Head of caudate nucleus (tissue), 42 donors: Measurements from ENCODE around the gene VASP.

Experiments
- DNase-seq, 42 donors: peaks; one replicate each; pipeline versions ENCODE4 v3.0.0 to v3.0.0-alpha.2; 2020 to 2021; ENCODE audit warnings: mixed read lengths in 7 of 42
- intact Hi-C: fragments of 100-400 bp; cut with DNase I; formaldehyde crosslinking; loops from one replicate; pipeline ENCODE4 v1.15.0; 2022

The VASP gene

GRCh38 chr19:45527731-45528130 lies 20.5 kb downstream of the VASP start:
- intact Hi-C loops = loop anchor here (10.0 kb wide), 1 partner anchor 117 kb away; no protein-coding TSS in a partner anchor
- DNase-seq = no peak

DNA sequence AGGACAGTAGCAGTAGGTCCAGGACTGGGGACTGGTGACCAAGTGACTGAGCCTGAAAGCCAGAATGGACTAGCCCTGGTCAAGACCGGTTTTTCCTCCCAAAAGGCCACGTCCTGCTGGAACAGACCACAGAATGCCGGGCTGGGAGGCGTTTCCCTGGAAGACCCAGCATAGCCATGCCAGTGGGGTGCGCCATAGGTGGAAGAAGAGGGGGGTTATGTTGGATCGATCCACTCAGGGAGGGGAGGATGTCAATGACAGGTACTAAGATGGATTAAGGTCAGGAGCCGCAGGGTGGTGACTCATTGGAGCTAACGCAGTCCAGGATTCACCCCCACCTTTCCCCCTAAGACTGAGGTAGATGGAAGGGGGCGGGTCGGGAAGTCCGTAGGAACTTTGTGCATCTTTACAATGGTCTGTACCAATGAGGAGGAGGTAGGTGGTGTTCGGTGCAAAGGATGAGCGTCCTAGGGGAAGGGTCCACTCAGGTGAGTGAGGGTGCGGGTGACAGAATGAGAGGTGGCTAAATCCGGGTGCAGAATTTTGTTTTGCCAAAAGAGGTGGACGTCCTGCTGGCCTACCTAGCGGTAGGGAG lies 21.0 kb downstream of the VASP start:
- peak in 20 of 42 donors; percentile 10 to 73 (median 42) for DNase-seq
- intact Hi-C loops = loop anchor here (10.0 kb wide), 1 partner anchor 117 kb away; no protein-coding TSS in a partner anchor

DNA sequence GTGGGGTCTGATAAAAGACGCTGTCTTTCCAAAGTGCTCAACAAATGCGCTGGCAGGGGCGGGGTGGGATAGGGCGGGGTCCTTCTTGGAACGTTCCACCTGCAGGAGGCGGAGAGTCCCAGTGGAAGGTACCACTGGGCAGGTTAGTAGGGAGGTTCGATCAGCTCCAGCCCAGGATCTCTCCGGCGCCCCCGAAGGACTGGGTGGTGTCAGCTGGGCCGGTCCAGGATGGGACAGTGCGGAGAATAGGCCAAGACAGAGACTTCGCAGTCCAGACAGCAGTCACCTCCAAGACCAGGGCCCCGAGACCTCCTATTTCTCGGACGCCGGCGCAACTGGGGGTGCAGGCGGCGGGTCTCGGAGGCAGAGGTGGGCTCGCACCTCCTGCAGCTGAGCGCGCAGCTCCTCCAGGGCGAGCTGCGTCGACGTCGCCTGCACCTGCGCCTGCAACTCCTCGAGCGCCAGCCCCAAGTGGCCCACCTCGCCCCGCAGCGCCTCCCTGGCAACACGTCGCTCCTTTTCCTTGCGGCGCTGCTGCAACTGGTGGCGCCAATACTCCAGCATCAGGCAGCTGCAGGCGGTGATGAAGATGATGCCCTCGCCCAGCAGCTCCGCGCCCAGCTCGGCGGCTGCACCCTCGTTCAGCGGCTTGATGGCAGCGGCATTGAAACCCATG lies 21.6 kb downstream of the VASP start:
- intact Hi-C loops = loop anchor here (10.0 kb wide), 1 partner anchor 116 kb away; no protein-coding TSS in a partner anchor
- peak; percentile 47 to 93 (median 80) for DNase-seq

DNA sequence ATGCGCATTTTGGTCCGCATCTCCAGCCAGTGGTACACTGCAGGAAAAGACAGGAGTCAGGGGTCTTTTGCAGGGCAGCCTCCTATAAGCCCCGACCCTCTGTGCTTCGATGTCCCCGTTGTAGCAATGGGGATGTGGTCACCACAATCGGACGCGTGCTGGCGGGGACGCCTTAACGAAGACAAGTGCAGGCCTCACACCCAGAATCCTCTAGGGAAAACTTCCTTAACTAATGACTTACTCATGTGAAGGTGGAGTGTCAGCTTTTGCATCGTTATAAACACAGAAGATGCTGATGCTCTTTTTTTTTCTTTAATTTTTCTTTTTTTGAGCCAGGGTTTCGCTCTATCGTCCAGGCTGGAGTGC lies 22.1 kb downstream of the VASP start:
- no peak for DNase-seq
- intact Hi-C loops = loop anchor here (10.0 kb wide), 1 partner anchor 115 kb away; no protein-coding TSS in a partner anchor

DNA sequence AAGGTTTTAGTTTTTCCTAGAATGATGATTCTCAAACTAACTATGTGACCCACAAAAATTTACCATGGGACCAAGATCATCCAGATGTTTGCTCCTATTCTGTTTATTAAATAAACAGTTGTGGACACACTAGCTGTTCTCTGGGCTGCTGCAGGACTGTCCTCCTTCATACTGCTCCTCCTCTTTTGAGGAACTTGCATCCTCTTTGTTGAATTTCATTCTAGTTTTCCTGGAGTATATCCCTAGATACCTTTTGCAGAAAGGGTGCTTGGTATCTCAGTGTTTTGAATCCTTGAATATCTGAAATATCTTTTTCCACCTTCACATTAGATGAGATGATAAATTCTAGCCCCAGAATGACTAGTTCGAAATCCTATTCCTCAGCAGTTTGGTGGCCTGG lies 24.1 kb downstream of the VASP start:
- intact Hi-C loops = no loop called here
- DNase-seq = no peak

DNA sequence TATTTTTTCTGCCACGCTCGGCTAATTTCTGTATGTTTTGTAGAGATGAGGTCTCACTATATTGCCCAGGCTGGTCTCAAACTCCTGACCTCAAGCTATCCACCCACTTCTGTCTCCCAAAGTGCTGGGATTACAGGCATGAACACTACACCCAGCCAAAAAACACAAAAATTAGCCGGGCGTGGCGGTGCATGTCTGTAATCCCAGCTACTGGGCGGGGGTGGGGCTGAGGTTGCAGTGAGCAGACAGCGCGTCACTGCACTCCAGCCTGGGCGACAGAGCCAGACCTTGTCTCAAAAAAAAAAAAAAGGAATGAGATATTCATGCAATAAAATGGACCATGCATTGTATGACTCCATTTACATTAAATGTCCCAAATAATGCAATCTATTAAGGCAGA lies 32.2 kb downstream of the VASP start:
- intact Hi-C loops = no loop called here
- DNase-seq = no peak

GRCh38 chr19:45542234-45542668 lies 35.0 kb downstream of the VASP start:
- intact Hi-C loops = no loop called here
- DNase-seq = no peak

GRCh38 chr19:45547211-45547770 lies 40.0 kb downstream of the VASP start:
- intact Hi-C loops = no loop called here
- no peak for DNase-seq

GRCh38 chr19:45547965-45548609 lies 40.8 kb downstream of the VASP start:
- intact Hi-C loops = no loop called here
- peak in 1 of 42 donors; percentile 23 for DNase-seq

GRCh38 chr19:45553464-45553863 lies 46.2 kb downstream of the VASP start:
- DNase-seq = peak in 26 of 42 donors; percentile 5 to 57 (median 28)
- intact Hi-C loops = no loop called here

DNA sequence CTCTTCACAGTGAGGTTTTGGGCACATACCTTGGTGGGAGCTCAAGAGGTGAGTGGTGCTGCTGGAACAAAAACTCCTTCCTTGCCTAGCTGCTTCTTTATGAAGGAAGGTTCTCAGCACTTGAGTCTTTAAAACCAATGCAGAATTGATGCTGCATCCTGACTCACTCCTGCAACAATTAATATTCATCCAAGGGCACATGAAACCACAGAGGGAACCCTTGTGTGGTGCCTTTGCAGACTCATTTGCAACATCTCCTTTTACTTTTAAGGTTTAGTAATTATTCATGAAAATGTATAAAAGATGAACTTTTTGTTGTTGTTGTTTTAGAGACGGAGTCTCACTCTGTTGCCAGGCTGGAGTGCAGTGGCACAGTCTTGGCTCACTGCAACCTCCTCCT lies 47.2 kb downstream of the VASP start:
- intact Hi-C loops = no loop called here
- DNase-seq = no peak

- DNase-seq = no peak
- intact Hi-C loops = no loop called here
Measured at GRCh38 chr19:45556835-45557234, 49.6 kb downstream of the VASP start.

GRCh38 chr19:45558399-45558878 lies 51.2 kb downstream of the VASP start:
- DNase-seq = peak; percentile 36 to 84 (median 68)
- intact Hi-C loops = no loop called here

GRCh38 chr19:45560038-45560437 lies 52.8 kb downstream of the VASP start:
- intact Hi-C loops = no loop called here
- no peak for DNase-seq

GRCh38 chr19:45560686-45561085 lies 53.4 kb downstream of the VASP start:
- DNase-seq = no peak
- intact Hi-C loops = no loop called here

GRCh38 chr19:45564131-45564780 lies 57.0 kb downstream of the VASP start:
- DNase-seq = no peak
- intact Hi-C loops = no loop called here

DNA sequence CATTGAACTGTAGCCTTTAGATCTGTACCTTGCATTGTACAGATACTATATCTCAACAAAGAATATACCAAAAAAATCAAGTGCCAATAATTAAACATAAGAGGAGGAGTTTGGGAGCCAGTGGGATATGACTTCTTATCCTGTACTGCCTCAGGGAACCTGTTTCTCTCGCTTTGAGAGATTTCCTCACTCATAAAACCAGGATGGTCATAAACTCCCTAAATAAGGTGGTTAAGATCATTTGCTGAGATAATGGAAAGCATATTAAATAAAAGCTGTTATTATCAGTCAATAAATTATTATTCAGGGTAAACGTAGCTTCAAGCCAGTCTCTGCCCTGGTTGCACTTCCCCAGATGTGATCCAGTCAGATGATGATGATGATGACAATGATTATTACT lies 60.3 kb downstream of the VASP start:
- intact Hi-C loops = no loop called here
- no peak for DNase-seq

GRCh38 chr19:45568732-45569131 lies 61.5 kb downstream of the VASP start:
- no peak for DNase-seq
- intact Hi-C loops = no loop called here
